Testis (tissue), 3 donors: ENCODE data around the gene UBR3. TPM values are rescaled to one million over a fixed set of nuclear protein-coding genes. Genes with fewer than 3 reads are reported as not detected.
"Not testable (repeated sequence)": the region's sequence is repeated elsewhere in the genome, so short reads cannot be mapped to it uniquely, and the experiment has no call there.

Experiments used
- DNase-seq: peaks from one replicate; pipeline ENCODE4 v3.0.0-alpha.2; 2019
- H3K27ac ChIP-seq, 2 donors: fragments of 200-600 bp; sonication (generic); one replicate each; pipeline ENCODE4 v1.5.1; 2019
- H3K27me3 ChIP-seq: fragments of 200-600 bp; sonication (generic); one replicate; pipeline ENCODE4 v1.5.1; 2019
- H3K36me3 ChIP-seq: fragments of 200-600 bp; sonication (generic); one replicate; pipeline ENCODE4 v1.5.1; 2017; ENCODE audit warnings: low read depth; ENCODE audit errors: missing control alignments
- H3K4me1 ChIP-seq: fragments of 200-600 bp; sonication (generic); one replicate; pipeline ENCODE4 v1.5.1; 2019
- H3K4me3 ChIP-seq, 2 donors: fragments of 200-600 bp; sonication (generic); one replicate each; pipeline ENCODE4 v1.5.1; 2017 to 2019
- H3K9me3 ChIP-seq: fragments of 200-600 bp; sonication (generic); one replicate; pipeline ENCODE4 v1.5.1; 2017
- CTCF ChIP-seq, 3 experiments: fragments of 450-650 bp in 2 of 3; fragments of 200-600 bp in 1 of 3; sonication (generic) in 1 of 3; IDR thresholded peaks; one replicate each; pipeline ENCODE4 v1.5.1; 2016 to 2019; ENCODE audit warnings: antibody characterized with exemption in 3 of 3, mild to moderate bottlenecking in 2 of 3, moderate library complexity in 1 of 3
- POLR2A ChIP-seq: fragments of 450-650 bp; IDR thresholded peaks from one replicate; pipeline ENCODE4 v1.6.1; 2017; ENCODE audit warnings: antibody characterized with exemption, mild to moderate bottlenecking, moderate library complexity
- whole genome bisulfite sequencing, 2 donors: methylation state at CpG; one replicate each; pipeline ENCODE4 v1.1.5; 2018; 5-methylcytosine and 5-hydroxymethylcytosine counted together
- intact Hi-C: fragments of 100-400 bp; cut with DNase I; formaldehyde crosslinking; loops from one replicate; pipeline ENCODE4 v1.15.1; 2023; ENCODE audit warnings: low total_unique reads
- polyA plus RNA-seq: library from polyadenylated mRNA; stranded (reverse); fragments of 350-450 nt; fragmentation: Illumina TruSeq; extraction: RNeasy Lipid Tissue Mini Kit (QIAGEN cat#74804); gene quantifications from one replicate; pipeline ENCODE4 v1.2.3, GENCODE V29; 2014; ENCODE audit warnings: low read depth, low replicate concordance; ENCODE audit not compliant: insufficient read depth
- total RNA-seq, 2 donors: library from RNA; depleted of rRNA; stranded (reverse); fragments of >200 nt; gene quantifications; one replicate each; pipeline ENCODE4 v1.2.3, GENCODE V29; 2016

The UBR3 gene
- total and polyA plus RNA-seq, 3 donors from 2014 or later = 24.3 to 132 (median 122) TPM

GRCh38 chr2:169946092-169946491, 118.8 kb downstream of the UBR3 start:
- H3K4me1 ChIP-seq = no peaks in the 10 kb centered on the region
- no peaks in the 10 kb centered on the region for H3K36me3 ChIP-seq
- no peak for DNase-seq
- no peaks in the 10 kb centered on the region for H3K9me3 ChIP-seq
- intact Hi-C loops = no loop called here
- no peak overlapping the region for H3K27ac ChIP-seq
- H3K27me3 ChIP-seq = no peaks in the 10 kb centered on the region
- 94 to 97% methylated on average over 2 of the region's 2 CpGs for WGBS, 2 donors
- TF ChIP-seq POLR2A = no peak
- TF ChIP-seq CTCF (IDR thresholded peaks at IDR 0.05) = no peak
- no peak overlapping the region for H3K4me3 ChIP-seq

- intact Hi-C loops = no loop called here
- 89 to 96% methylated on average over 1 of the region's 1 CpG for WGBS, 2 donors
- TF ChIP-seq POLR2A = no peak
- no peak for TF ChIP-seq CTCF (IDR thresholded peaks at IDR 0.05)
- Histone ChIP-seq H3K27ac (no peak overlapping the region), H3K4me3 (no peak overlapping the region), H3K27me3 (no peaks in the 10 kb centered on the region), H3K36me3 (no peaks in the 10 kb centered on the region), H3K9me3 (no peaks in the 10 kb centered on the region), H3K4me1 (no peaks in the 10 kb centered on the region)
- DNase-seq = no peak
Measured at GRCh38 chr2:169946546-169946945, 119.3 kb downstream of the UBR3 start.

- DNase-seq = no peak
- Histone ChIP-seq H3K4me1 (no peaks in the 10 kb centered on the region), H3K4me3 (no peak overlapping the region), H3K36me3 (no peaks in the 10 kb centered on the region), H3K27me3 (no peaks in the 10 kb centered on the region), H3K9me3 (no peaks in the 10 kb centered on the region), H3K27ac (no peak overlapping the region)
- no peak for TF ChIP-seq POLR2A
- TF ChIP-seq CTCF (IDR thresholded peaks at IDR 0.05) = no peak
- intact Hi-C loops = no loop called here
Measured at GRCh38 chr2:169955940-169956339, 128.7 kb downstream of the UBR3 start.

GRCh38 chr2:169957219-169957618, 130.0 kb downstream of the UBR3 start:
- H3K4me3 ChIP-seq, H3K36me3 ChIP-seq, H3K27ac ChIP-seq, H3K27me3 ChIP-seq, H3K4me1 ChIP-seq, DNase-seq, H3K9me3 ChIP-seq, intact Hi-C loops: not testable (repeated sequence)
- WGBS, 2 donors = 97 to 99% methylated on average over 5 of the region's 5 CpGs

- no peaks in the 10 kb centered on the region for H3K9me3 ChIP-seq
- no peak overlapping the region for H3K27ac ChIP-seq
- H3K36me3 ChIP-seq = no peaks in the 10 kb centered on the region
- DNase-seq = no peak
- H3K4me3 ChIP-seq = no peak overlapping the region
- intact Hi-C loops = no loop called here
- H3K4me1 ChIP-seq = no peaks in the 10 kb centered on the region
- 70 to 84% methylated on average over 4 of the region's 4 CpGs for WGBS, 2 donors
- H3K27me3 ChIP-seq = no peaks in the 10 kb centered on the region
- TF ChIP-seq POLR2A = no peak
- no peak for TF ChIP-seq CTCF (IDR thresholded peaks at IDR 0.05)
Measured at GRCh38 chr2:169961911-169962310, 134.7 kb downstream of the UBR3 start.
